PC-9 (cell line): ENCODE measurements around the gene DNAJA4. TPM values are rescaled to one million over a fixed set of nuclear protein-coding genes. Genes with fewer than 3 reads are reported as not detected.

ENCODE experiments used
- BruUV-seq: library from RNA; stranded (reverse); fragments of 400-500 nt; replicated peaks from 2 replicates; lab custom pipeline; 2021; lab: Mats Ljungman, UMichigan
- CTCF ChIA-PET: fragments of 300-600 bp; sonication (Branson Sonifier 250); formaldehyde crosslinking; loops from one replicate; lab custom pipeline; 2022; ENCODE audit warnings: antibody characterized with exemption; lab: Charles Lee
- POLR2A ChIA-PET: fragments of 300-600 bp; sonication (Branson Sonifier 250); formaldehyde crosslinking; loops from one replicate; lab custom pipeline; 2022; ENCODE audit warnings: antibody characterized with exemption; ENCODE audit not compliant: unreplicated experiment; lab: Charles Lee
- DNase-seq, 2 experiments: peaks; one replicate each; pipeline versions ENCODE4 v3.0.0 to v3.0.0-alpha.2; 2015 to 2022; ENCODE audit warnings: mixed read lengths in 1 of 2
- H2AFZ ChIP-seq: fragments of 200-600 bp; sonication (generic); 2 replicates; pipeline ENCODE4 v1.8.1; 2017; ENCODE audit warnings: antibody characterized with exemption
- H3F3A ChIP-seq: fragments of 200-600 bp; sonication (generic); 2 replicates; pipeline ENCODE4 v1.8.1; 2017; ENCODE audit warnings: antibody characterized with exemption, mild to moderate bottlenecking, low read depth; ENCODE audit not compliant: insufficient read depth
- H3K27ac ChIP-seq: fragments of 200-600 bp; sonication (generic); 2 replicates; pipeline ENCODE4 v1.6.1; 2016; ENCODE audit warnings: mixed run types
- H3K27me3 ChIP-seq: fragments of 200-600 bp; sonication (generic); 2 replicates; pipeline ENCODE4 v1.6.1; 2016; ENCODE audit warnings: low read depth, mixed run types; ENCODE audit not compliant: insufficient read depth
- H3K36me3 ChIP-seq: fragments of 200-600 bp; sonication (generic); 2 replicates; pipeline ENCODE4 v1.6.1; 2016; ENCODE audit warnings: low read depth, mixed run types
- H3K4me1 ChIP-seq: fragments of 200-600 bp; sonication (generic); replicated peaks from 2 replicates; pipeline ENCODE4 v1.6.1; 2016; ENCODE audit warnings: mixed run types; ENCODE audit not compliant: insufficient read depth
- H3K4me2 ChIP-seq: fragments of 200-600 bp; sonication (generic); 2 replicates; pipeline ENCODE4 v1.6.1; 2017; ENCODE audit warnings: mixed run types
- H3K4me3 ChIP-seq: fragments of 200-600 bp; sonication (generic); 2 replicates; pipeline ENCODE4 v1.6.1; 2016; ENCODE audit warnings: mixed run types
- H3K79me2 ChIP-seq: fragments of 200-600 bp; sonication (generic); 2 replicates; pipeline ENCODE4 v1.6.1; 2017; ENCODE audit warnings: low read depth, mixed run types
- H3K9me2 ChIP-seq: fragments of 200-600 bp; sonication (generic); 2 replicates; pipeline ENCODE4 v1.8.1; 2017; ENCODE audit warnings: mild to moderate bottlenecking; ENCODE audit not compliant: insufficient read depth
- H3K9me3 ChIP-seq: fragments of 200-600 bp; sonication (generic); 2 replicates; pipeline ENCODE4 v1.8.1; 2016; ENCODE audit warnings: low read depth; ENCODE audit not compliant: insufficient read depth
- H4K20me1 ChIP-seq: fragments of 200-600 bp; sonication (generic); 2 replicates; pipeline ENCODE4 v1.8.1; 2017; ENCODE audit not compliant: insufficient read depth
- CTCF ChIP-seq: fragments of 200-600 bp; sonication (generic); conservative IDR thresholded peaks from 2 replicates; pipeline ENCODE4 v1.6.1; 2017; ENCODE audit warnings: mixed run types, antibody characterized with exemption, mild to moderate bottlenecking, moderate library complexity
- EZH2 ChIP-seq: fragments of 200-600 bp; sonication (generic); IDR thresholded peaks from 2 replicates; pipeline ENCODE4 v1.8.0; 2017; ENCODE audit warnings: antibody characterized with exemption, low read depth
- intact Hi-C: fragments of 100-400 bp; cut with micrococcal nuclease; formaldehyde crosslinking; loops from one replicate; pipeline ENCODE4 v1.10.0; 2022; ENCODE audit not compliant: unreplicated experiment
- total RNA-seq: library from RNA; stranded (reverse); gene quantifications from 2 replicates; pipeline ENCODE4 v1.2.3, GENCODE V29; 2021

The DNAJA4 gene
- total RNA-seq, 1 experiment from 2014 or later = 0.35 TPM

GRCh38 chr15:78312536-78312935, 48.2 kb downstream of the DNAJA4 start:
- BruUV-seq = no TSS peak
- POLR2A ChIA-PET = no interaction called here
- no peak overlapping the region for H3K27ac ChIP-seq

GRCh38 chr15:78312957-78313356, 48.6 kb downstream of the DNAJA4 start:
- no peak overlapping the region for H2AFZ ChIP-seq
- no peaks in the 10 kb centered on the region for H3K9me2 ChIP-seq
- H3F3A ChIP-seq = peaks cover 3% of the 10 kb centered on the region; the same call in 1 of the 2 replicates
- CTCF ChIA-PET = no interaction called here
- no peak overlapping the region for H3K4me3 ChIP-seq
- H3K4me1 ChIP-seq = no peaks in the 10 kb centered on the region
- H3K4me2 ChIP-seq = no peak overlapping the region
- TF ChIP-seq EZH2 = no peak
- TF ChIP-seq CTCF = no peak
- no peaks in the 10 kb centered on the region for H3K9me3 ChIP-seq
- no peaks in the 10 kb centered on the region for H3K36me3 ChIP-seq
- H3K79me2 ChIP-seq = no peaks in the 10 kb centered on the region
- H3K27ac ChIP-seq = no peak overlapping the region
- H4K20me1 ChIP-seq = no peaks in the 10 kb centered on the region
- no peaks in the 10 kb centered on the region for H3K27me3 ChIP-seq
- intact Hi-C loops = loop anchor here (10.0 kb wide), 1 partner anchor 392 kb away; no protein-coding TSS in a partner anchor
- no peak for DNase-seq
- POLR2A ChIA-PET = no interaction called here
- no TSS peak for BruUV-seq

More at GRCh38 chr15:78312536-78312935, 48.2 kb downstream of the DNAJA4 start:
- CTCF ChIA-PET = no interaction called here
- H3K9me2 ChIP-seq = no peaks in the 10 kb centered on the region
- H3K4me3 ChIP-seq = no peak overlapping the region
- H3K4me1 ChIP-seq = peaks cover 1% of the 10 kb centered on the region; the same call in 1 of the 2 replicates
- no peak for DNase-seq
- intact Hi-C loops = loop anchor here (10.0 kb wide), 1 partner anchor 392 kb away; no protein-coding TSS in a partner anchor
- H4K20me1 ChIP-seq = no peaks in the 10 kb centered on the region
- peaks cover 3% of the 10 kb centered on the region; the same call in 1 of the 2 replicates for H3F3A ChIP-seq
- no peaks in the 10 kb centered on the region for H3K36me3 ChIP-seq
- H3K9me3 ChIP-seq = no peaks in the 10 kb centered on the region
- H2AFZ ChIP-seq = no peak overlapping the region
- H3K27me3 ChIP-seq = no peaks in the 10 kb centered on the region
- no peaks in the 10 kb centered on the region for H3K79me2 ChIP-seq
- no peak overlapping the region for H3K4me2 ChIP-seq
- TF ChIP-seq EZH2 = no peak
- no peak for TF ChIP-seq CTCF

DNA sequence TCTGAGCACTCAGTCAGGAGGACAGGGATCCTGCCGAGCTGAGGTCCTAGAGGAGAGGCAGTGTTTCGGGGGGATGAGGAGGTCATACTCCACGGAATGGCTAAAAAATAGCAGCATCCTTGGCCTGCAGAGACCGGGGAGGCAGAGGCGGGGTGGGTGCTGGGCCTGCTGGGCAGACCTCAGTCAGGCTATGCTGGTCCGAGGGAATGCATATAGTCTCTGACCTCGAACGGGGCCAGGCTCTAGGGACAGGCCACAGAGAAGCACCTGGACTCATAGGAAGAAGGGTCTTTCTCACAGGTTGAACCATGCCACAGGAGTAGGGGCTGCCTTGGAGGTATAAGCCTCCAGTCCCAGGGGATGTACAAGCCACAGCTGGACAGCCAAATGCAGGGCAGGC, 49.0 kb downstream of the DNAJA4 start:
- H2AFZ ChIP-seq = no peak overlapping the region
- intact Hi-C loops = loop anchor here (10.0 kb wide), 1 partner anchor 391 kb away; no protein-coding TSS in a partner anchor

More for the DNA sequence above, 49.0 kb downstream of the DNAJA4 start:
- H3F3A ChIP-seq = peaks cover 3% of the 10 kb centered on the region; the same call in 1 of the 2 replicates
- H3K4me2 ChIP-seq = no peak overlapping the region
- CTCF ChIA-PET = no interaction called here
- no peak overlapping the region for H3K27ac ChIP-seq
- no peaks in the 10 kb centered on the region for H3K79me2 ChIP-seq
- no peaks in the 10 kb centered on the region for H3K36me3 ChIP-seq
- BruUV-seq = no TSS peak
- no peak for DNase-seq
- POLR2A ChIA-PET = no interaction called here
- TF ChIP-seq CTCF (no peak), EZH2 (no peak)
- no peaks in the 10 kb centered on the region for H3K9me3 ChIP-seq
- H3K4me1 ChIP-seq = no peaks in the 10 kb centered on the region
- H4K20me1 ChIP-seq = no peaks in the 10 kb centered on the region
- H3K4me3 ChIP-seq = no peak overlapping the region
- H3K9me2 ChIP-seq = no peaks in the 10 kb centered on the region
- no peaks in the 10 kb centered on the region for H3K27me3 ChIP-seq
